GM11168 (cell line): ENCODE measurements around the gene HPD.
"Not testable (repeated sequence)": the region's sequence is repeated elsewhere in the genome, so short reads cannot be mapped to it uniquely, and the experiment has no call there.

ENCODE experiments used
- in situ Hi-C: fragments of 300-500 bp; cut with MboI; formaldehyde crosslinking; loops from one replicate; pipeline ENCODE4 v1.12.0; 2022; ENCODE audit warnings: low sequenced_read_pairs; ENCODE audit not compliant: unreplicated experiment

HPD gene

DNA sequence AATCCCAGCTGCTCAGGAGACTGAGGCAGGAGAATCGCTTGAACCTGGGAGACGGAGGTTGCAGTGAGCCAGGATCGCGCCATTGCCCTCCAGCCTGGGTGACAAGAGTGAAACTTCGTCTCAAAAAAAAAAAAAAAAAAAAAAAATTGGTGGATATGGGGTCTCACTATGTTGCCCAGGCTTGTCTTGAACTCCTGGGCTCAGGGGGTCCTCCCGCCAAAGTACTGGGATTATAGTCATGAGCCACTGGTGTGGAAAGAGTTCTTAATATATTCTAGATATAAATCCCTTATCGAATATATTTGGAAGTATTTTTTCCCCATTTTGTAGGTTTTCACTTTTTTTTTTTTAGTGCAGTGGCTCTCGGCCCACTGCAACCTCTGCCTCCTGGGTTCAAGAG, 10.6 kb upstream of the HPD start:
- in situ Hi-C loops = not testable (repeated sequence)

GRCh38 chr12:121866331-121866730, 7.7 kb upstream of the HPD start:
- in situ Hi-C loops = no loop called here

DNA sequence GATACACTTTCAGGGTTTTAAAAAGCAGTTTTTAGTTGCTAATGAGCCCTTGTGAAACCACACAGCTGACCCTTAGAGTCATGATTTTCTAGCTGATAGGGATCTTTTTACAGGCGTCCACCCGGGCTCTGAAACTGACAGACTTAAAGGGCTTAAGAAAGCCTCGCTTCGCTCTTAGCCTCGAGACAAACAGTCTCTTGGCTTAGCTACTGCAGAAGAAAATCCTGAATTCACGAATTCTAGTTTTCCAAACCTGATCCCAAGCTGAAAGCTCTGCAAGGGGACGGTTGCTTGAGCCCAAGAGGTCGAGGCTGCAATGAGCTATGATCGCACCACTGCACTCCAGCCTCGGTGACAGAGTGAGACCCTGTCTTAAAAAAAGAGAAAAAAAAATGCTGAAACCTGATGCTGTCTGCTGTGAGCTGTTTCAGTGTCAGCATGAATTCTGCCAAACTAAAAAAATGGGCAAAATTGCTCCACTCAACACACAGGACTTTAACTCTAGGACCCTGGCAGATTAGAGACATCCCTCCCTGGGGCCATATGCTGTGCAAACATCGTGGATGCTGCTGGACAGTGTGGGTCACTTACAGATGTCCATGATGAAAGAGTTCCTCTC, 3.1 kb upstream of the HPD start:
- in situ Hi-C loops = no loop called here

- in situ Hi-C loops = not testable (repeated sequence)
Observed at GRCh38 chr12:121860699-121861098, 2.0 kb upstream of the HPD start.

GRCh38 chr12:121860257-121860656, 1.6 kb upstream of the HPD start:
- in situ Hi-C loops = no loop called here

DNA sequence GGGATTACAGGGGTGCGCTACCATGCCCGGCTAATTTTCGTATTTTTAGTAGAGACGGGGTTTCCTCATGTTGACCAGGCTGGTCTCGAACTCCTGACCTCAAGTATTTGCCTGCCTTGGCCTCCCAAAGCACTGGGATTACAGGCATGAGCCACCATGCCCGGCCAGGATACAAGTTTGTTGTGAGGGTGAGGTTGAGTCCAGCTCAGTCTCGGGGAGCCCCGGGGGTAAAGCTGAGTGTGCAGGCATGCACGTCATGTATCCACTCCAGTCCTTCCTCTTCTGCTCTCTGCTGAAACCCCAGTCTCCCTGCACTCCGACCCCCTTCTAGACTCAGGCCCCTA, 369 bp downstream of the HPD start:
- in situ Hi-C loops = no loop called here

DNA sequence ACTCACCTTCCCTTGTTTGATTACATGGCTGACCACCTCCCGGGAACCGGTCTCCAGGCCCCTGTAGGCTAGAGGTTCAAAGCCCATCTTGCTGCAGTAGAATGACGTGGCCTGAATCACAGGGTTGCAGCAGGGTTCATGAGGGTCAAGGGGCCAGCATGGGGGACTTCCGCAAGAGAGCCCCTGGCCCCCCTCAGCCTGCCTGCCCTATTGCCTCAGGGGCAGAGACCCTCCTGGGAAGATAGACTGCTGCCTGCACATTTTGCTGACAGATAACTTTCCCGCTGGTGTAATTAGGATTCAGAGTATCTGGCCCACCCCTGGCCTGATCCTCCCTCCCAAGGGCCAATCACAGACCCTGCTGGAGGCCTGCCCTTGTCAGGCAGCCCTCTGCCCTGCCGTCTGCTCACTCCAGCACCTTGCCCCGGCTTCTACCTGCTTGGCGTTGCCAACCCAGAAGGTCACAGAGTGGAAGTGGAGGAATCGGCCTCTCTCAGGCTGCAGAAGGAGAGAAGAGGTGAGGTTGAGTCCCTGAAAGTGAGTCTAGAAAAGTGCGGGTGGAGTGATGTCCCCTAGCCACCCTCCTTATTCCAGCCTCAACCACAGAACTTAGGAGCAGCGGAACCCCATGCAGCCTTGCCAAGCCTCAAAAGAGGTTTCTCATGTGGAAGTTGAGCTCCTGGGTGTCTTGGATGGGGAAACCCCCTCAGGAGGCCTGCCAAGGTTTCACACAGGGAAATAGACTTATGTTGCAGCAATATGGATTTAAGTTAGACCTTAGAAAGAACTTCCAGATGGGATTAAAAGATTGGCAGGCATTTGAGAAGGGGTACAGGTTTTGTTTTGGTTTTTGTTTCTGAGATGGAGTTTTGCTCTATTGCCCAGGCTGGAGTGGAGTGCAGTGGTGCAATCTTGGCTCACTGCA, 1.1 kb downstream of the HPD start:
- in situ Hi-C loops = no loop called here

DNA sequence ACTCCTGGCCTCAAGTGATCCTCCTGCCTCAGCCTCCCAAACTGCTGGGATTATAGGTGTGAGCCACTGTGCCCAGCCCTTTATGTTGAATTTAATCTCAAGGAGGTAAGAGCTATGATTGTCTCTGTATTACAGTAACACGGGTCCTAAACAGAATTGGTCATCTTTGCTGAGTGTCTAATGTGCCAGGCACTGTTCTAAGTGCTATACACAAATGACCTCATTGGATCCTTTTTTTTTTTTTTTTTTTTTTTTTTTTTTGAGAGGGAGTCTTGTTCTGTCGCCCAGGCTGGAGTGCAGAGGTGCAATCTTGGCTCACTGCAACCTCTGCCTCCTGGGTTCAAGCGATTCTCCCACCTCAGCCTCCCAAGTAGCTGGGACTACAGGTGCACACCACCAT, 6.3 kb downstream of the HPD start:
- in situ Hi-C loops = not testable (repeated sequence)

GRCh38 chr12:121849665-121850064, 9.0 kb downstream of the HPD start:
- in situ Hi-C loops = no loop called here

GRCh38 chr12:121849211-121849610, 9.4 kb downstream of the HPD start:
- in situ Hi-C loops = no loop called here

DNA sequence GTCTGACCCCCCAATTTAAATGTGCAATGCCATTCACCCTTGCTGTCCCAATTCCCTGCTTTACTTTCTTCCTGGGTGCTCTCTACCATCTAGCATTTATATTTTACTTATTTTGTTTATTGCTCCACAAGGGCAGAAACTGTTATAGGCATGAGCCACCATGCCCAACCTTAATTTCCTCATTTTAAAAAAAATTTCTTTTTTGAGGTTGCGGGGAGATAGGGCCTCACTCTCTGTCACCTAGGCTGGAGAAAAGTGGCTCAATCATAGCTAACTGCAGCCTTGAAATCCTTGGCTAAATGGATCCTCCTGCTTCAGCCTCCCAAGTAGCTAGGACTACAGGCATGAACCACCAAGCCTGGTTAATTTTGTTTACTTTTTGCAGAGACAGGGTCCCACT, 13.0 kb downstream of the HPD start:
- in situ Hi-C loops = no loop called here

- in situ Hi-C loops = no loop called here
Observed at GRCh38 chr12:121843236-121843982, 15.2 kb downstream of the HPD start.

DNA sequence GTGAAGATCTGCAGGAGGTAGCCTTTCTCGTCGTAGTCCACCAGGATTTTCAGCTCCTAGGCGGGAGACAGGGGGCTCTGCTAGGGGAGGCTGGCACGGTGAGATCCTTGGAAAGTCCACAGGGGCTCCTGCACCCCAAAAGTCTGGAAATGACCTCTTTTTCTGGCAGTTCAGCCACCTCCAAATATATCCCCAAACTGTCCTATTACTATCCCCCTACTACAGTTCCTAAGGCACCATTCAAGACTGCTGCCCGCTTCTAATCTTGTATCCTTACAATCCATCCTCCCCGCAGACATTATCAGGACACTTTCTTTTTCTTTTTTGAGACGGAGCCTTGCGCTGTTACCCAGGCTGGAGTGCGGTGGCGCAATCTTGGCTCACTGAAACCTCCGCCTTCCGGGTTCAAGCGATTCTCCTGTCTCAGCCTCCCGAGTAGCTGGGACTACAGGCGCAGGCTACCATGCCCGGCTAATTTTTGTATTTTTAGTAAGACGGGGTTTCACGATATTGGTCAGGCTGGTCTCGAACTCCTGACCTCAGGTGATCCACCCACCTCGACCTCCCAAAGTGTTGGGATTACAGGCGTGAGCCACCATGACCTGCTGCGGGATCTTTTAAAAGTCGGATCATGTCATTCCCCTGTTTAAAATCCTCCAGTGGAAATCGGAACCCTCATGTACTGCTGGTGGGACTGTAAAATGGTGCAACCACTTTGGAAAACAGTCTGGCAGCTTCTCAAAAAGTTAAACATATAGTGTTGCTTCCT, 18.5 kb downstream of the HPD start:
- in situ Hi-C loops = no loop called here

GRCh38 chr12:121839106-121839992, 19.3 kb downstream of the HPD start:
- in situ Hi-C loops = no loop called here

- in situ Hi-C loops = no loop called here
Observed at GRCh38 chr12:121838126-121838525, 20.5 kb downstream of the HPD start.

DNA sequence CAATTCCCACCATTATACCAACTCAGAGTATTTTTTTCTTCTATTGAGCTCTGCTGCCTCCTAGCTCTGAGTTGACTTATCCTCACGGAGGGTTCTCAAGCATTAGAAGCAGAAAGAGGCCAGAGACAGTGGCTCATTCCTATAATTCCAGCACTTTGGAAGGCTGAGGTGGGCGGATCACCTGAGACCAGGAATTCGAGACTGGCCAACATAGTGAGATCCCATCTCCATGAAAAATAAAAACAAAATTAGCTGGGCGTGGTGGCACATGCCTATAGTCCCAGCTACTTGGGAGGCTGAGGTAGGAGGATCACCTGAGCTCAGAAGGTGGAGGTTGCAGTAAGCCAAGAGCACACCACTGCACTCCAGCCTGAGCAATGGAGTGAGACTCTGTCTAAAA, 21.0 kb downstream of the HPD start:
- in situ Hi-C loops = no loop called here

- in situ Hi-C loops = no loop called here
Observed at GRCh38 chr12:121831571-121832245, 27.0 kb downstream of the HPD start.

- in situ Hi-C loops = no loop called here
Observed at GRCh38 chr12:121830588-121831265, 27.9 kb downstream of the HPD start.
